Effector memory CD4-positive, alpha-beta T cell (primary cell): ENCODE results near the gene APOL6.

Experiments
- DNase-seq, 3 donors: peaks; one replicate each; pipeline ENCODE4 v3.0.0-alpha.2; 2020
- H3K27ac ChIP-seq: 2 replicates; pipeline ENCODE4 v1.7.0; 2013; ENCODE audit warnings: mild to moderate bottlenecking, low read length, moderate library complexity; ENCODE audit not compliant: insufficient read depth, poor library complexity, severe bottlenecking
- H3K27me3 ChIP-seq: replicated peaks from 2 replicates; pipeline ENCODE4 v1.7.0; 2013; ENCODE audit warnings: mild to moderate bottlenecking, low read length; ENCODE audit not compliant: insufficient read depth, control insufficient read depth, poor library complexity, severe bottlenecking
- H3K36me3 ChIP-seq: 2 replicates; pipeline ENCODE4 v1.7.0; 2013; ENCODE audit warnings: mild to moderate bottlenecking, low read length, moderate library complexity; ENCODE audit not compliant: control insufficient read depth, insufficient read depth
- H3K4me1 ChIP-seq: 2 replicates; pipeline ENCODE4 v1.7.0; 2013; ENCODE audit warnings: low read length, mild to moderate bottlenecking; ENCODE audit not compliant: control insufficient read depth, insufficient read depth, poor library complexity, severe bottlenecking
- H3K4me3 ChIP-seq: 2 replicates; pipeline ENCODE4 v1.7.0; 2013; ENCODE audit warnings: low read length, low read depth, mild to moderate bottlenecking; ENCODE audit not compliant: insufficient read depth, poor library complexity, severe bottlenecking
- H3K9me3 ChIP-seq: 2 replicates; pipeline ENCODE4 v1.7.0; 2013; ENCODE audit warnings: mild to moderate bottlenecking, low read length, moderate library complexity; ENCODE audit not compliant: control insufficient read depth

APOL6 gene

GRCh38 chr22:35708917-35709316, 60.7 kb downstream of the APOL6 start:
- DNase-seq: no peak
- Histone ChIP-seq H3K9me3 (no peaks in the 10 kb centered on the region), H3K4me3 (no peak overlapping the region), H3K4me1 (no peaks in the 10 kb centered on the region), H3K27me3 (no peaks in the 10 kb centered on the region), H3K27ac (no peak overlapping the region), H3K36me3 (no peaks in the 10 kb centered on the region)

DNA sequence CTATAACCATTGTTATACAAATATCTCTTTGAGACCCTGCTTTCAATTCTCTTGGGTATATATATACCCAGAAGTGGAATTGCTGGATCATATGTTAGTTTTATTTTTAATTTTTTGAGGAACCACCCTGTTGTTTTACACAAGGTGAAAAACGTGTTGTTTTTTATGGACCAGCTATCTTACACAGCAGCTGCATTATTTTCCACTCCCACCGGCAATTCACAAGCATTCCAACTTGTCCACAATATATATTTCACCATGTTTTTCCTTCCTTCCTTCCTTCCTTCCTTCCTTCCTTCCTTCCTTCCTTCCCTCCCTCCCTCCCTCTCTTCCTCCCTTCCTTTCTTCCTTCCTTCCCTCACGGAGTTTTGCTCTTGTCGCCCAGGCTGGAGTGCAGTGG, 63.1 kb downstream of the APOL6 start:
- Histone ChIP-seq H3K4me1 (no peaks in the 10 kb centered on the region), H3K4me3 (no peak overlapping the region), H3K9me3 (no peaks in the 10 kb centered on the region), H3K27ac (no peak overlapping the region), H3K36me3 (no peaks in the 10 kb centered on the region), H3K27me3 (no peaks in the 10 kb centered on the region)
- no peak for DNase-seq

DNA sequence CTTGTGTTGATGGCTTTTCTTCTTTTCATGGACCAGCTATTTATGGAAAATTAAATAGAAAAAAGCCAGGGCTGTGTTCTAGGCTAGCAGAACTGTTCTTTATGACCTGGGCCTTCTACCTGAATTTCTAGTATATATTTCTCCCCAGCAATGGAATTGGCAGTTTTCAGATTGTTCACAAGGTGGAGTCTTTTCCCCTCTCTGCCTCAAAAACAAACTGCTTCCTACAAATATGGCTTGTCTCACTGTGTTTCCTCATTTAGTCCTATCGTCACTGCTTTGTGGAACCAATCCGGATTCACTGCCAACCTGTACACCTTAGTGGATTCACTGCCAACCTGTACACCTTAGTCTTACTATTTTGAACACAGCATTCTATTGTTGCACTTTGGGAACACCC, 64.4 kb downstream of the APOL6 start:
- no peak for DNase-seq
- H3K36me3 ChIP-seq: no peaks in the 10 kb centered on the region
- H3K4me1 ChIP-seq: no peaks in the 10 kb centered on the region
- no peak overlapping the region for H3K4me3 ChIP-seq
- H3K27ac ChIP-seq: no peak overlapping the region
- no peaks in the 10 kb centered on the region for H3K27me3 ChIP-seq
- no peaks in the 10 kb centered on the region for H3K9me3 ChIP-seq

- H3K27me3 ChIP-seq: no peaks in the 10 kb centered on the region
- H3K36me3 ChIP-seq: no peaks in the 10 kb centered on the region
- H3K9me3 ChIP-seq: no peaks in the 10 kb centered on the region
- H3K4me3 ChIP-seq: no peak within 1 kb of the TSS
- no peak for DNase-seq
- no peak within 1 kb of the TSS for H3K27ac ChIP-seq
- H3K4me1 ChIP-seq: no peaks in the 10 kb centered on the region
Measured at GRCh38 chr22:35717572-35717971, 69.3 kb downstream of the APOL6 start, which contains the start of gene APOL5. Gene APOL5 (plus strand): TSS chr22:35717872. CDS start chr22:35717872, 0 bp downstream.
